Astrocyte (in vitro differentiated cells and primary cell): ENCODE results near the gene BRS3.

ENCODE experiments used
- EZH2 ChIP-seq: IDR thresholded peaks from 2 replicates; pipeline ENCODE4 v1.6.1; 2012; ENCODE audit warnings: mild to moderate bottlenecking, low read length, inconsistent platforms; ENCODE audit not compliant: insufficient read depth
- TF ChIP-seq, protein P1 (sequence below): IDR thresholded peaks from 2 replicates; pipeline ENCODE4 v1.5.1; 2011; ENCODE audit warnings: low read depth, mild to moderate bottlenecking, inconsistent platforms, low read length, moderate library complexity; ENCODE audit not compliant: insufficient read depth

DNA sequence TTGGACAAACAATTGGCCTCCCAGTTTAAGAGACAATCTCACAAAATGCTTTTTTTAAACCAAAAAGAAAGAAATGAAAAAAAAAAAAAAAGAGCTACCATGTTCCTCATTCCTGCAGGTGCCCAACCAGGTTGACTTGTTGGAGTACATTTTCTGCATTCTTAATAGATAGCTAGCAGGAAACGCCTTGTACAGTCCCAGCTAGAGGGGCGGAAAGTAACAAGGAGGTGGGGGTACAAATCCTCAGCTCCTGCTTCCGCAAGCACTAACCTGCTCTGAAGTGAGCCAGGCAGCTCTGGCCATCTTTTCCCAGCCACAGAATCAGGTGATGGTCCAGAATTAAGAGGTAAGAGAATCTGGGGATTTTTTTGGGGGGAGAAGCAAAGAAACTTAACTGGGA, 44.2 kb downstream of the BRS3 start, which contains the start of gene VGLL1:
- TF ChIP-seq, protein P1, sequence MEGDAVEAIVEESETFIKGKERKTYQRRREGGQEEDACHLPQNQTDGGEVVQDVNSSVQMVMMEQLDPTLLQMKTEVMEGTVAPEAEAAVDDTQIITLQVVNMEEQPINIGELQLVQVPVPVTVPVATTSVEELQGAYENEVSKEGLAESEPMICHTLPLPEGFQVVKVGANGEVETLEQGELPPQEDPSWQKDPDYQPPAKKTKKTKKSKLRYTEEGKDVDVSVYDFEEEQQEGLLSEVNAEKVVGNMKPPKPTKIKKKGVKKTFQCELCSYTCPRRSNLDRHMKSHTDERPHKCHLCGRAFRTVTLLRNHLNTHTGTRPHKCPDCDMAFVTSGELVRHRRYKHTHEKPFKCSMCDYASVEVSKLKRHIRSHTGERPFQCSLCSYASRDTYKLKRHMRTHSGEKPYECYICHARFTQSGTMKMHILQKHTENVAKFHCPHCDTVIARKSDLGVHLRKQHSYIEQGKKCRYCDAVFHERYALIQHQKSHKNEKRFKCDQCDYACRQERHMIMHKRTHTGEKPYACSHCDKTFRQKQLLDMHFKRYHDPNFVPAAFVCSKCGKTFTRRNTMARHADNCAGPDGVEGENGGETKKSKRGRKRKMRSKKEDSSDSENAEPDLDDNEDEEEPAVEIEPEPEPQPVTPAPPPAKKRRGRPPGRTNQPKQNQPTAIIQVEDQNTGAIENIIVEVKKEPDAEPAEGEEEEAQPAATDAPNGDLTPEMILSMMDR: no peak
- no peak for TF ChIP-seq EZH2
